ENCODE results near the gene AP1S2. TPM values are rescaled to one million over a fixed set of nuclear protein-coding genes. Genes with fewer than 3 reads are reported as not detected.

Gene AP1S2
- total and polyA plus RNA-seq, 2 of the 13 experiments (the other 11 are each of a cell fraction or from before 2014, with no cell fraction given): 10.1 to 18.8 TPM

GRCh38 chrX:15804563-15804962, 50.0 kb downstream of the AP1S2 start:
- no TSS peak for BruUV-seq (replicated peaks)
- H3K4me1 ChIP-seq (ENCODE audit: insufficient read depth, low read length): no peaks in the 10 kb centered on the region
- no peak overlapping the region for H2AFZ ChIP-seq (ENCODE audit: low read length)
- H3K36me3 ChIP-seq (replicated peaks in 1 of 2; ENCODE audit: control insufficient read depth in 1 of 2, insufficient read depth in 2 of 2, low read length in 2 of 2): 0 out of 5 replicates have a peak, but pooled peaks cover 0 to 7% of the 10 kb centered on the region in 2 experiments
- no peak overlapping the region for H3K9ac ChIP-seq (ENCODE audit: insufficient read depth, low read depth, low read length)
- ATAC-seq (no peak), FAIRE-seq (no peak), DNase-seq (ENCODE audit: low spot score) (no peak)
- H3K4me3 ChIP-seq (replicated peaks in 1 of 3; ENCODE audit: insufficient read depth in 1 of 3, low read depth in 2 of 3, low read length in 3 of 3): no peak overlapping the region
- no peak overlapping the region for H3K4me2 ChIP-seq (ENCODE audit: low read depth, low read length)
- ChIA-PET CTCF (ENCODE audit: low intra/inter-chr PET ratio, low total read pairs) (no interaction called here), POLR2A (no interaction called here)
- H3K27ac ChIP-seq (ENCODE audit: extremely low read length, insufficient read depth, low read length): no peak overlapping the region
- H3K9me3 ChIP-seq (ENCODE audit: low read length): no peaks in the 10 kb centered on the region
- H4K20me1 ChIP-seq (ENCODE audit: insufficient read depth, low read length): no peaks in the 10 kb centered on the region
- H3K27me3 ChIP-seq (ENCODE audit: control insufficient read depth in 1 of 2, insufficient read depth in 2 of 2, low read length in 2 of 2): no peaks in the 10 kb centered on the region
- intact Hi-C loops (cut with micrococcal nuclease; ENCODE audit: unreplicated experiment) (no loop called here), in situ Hi-C loops (cut with HindIII; ENCODE audit: extremely low pct_ligation_motif_present, low pct_unique_long_range_greater_than_20kb) (no loop called here)
- H3K79me2 ChIP-seq (ENCODE audit: insufficient read depth, low read length): no peaks in the 10 kb centered on the region
- TF ChIP-seq ZNF280D (CRISPR knock-in tag; IDR thresholded peaks at IDR 0.05) (no peak), ZNF329 (CRISPR knock-in tag; IDR thresholded peaks at IDR 0.05; ENCODE audit: low read depth) (no peak), EHMT2 (IDR thresholded peaks at IDR 0.05; ENCODE audit: borderline replicate concordance, low read depth, low read length) (no peak), ZKSCAN8 (CRISPR knock-in tag; IDR thresholded peaks at IDR 0.05; ENCODE audit: borderline replicate concordance) (no peak), NFE2L1 (CRISPR knock-in tag; IDR thresholded peaks at IDR 0.05; ENCODE audit: borderline replicate concordance) (no peak)

GRCh38 chrX:15797707-15798106, 56.9 kb downstream of the AP1S2 start:
- no peak for DNase-seq (ENCODE audit: low spot score)
- H4K20me1 ChIP-seq (ENCODE audit: insufficient read depth, low read length): no peaks in the 10 kb centered on the region
- H3K27ac ChIP-seq (ENCODE audit: extremely low read length, insufficient read depth, low read length): no peak overlapping the region
- no peak overlapping the region for H3K4me3 ChIP-seq (replicated peaks in 1 of 3; ENCODE audit: insufficient read depth in 1 of 3, low read depth in 2 of 3, low read length in 3 of 3)
- intact Hi-C loops (cut with micrococcal nuclease; ENCODE audit: unreplicated experiment): no loop called here
- no peaks in the 10 kb centered on the region for H3K36me3 ChIP-seq (replicated peaks in 1 of 2; ENCODE audit: control insufficient read depth in 1 of 2, insufficient read depth in 2 of 2, low read length in 2 of 2)
- POLR2A ChIA-PET: no interaction called here
- no peak overlapping the region for H3K4me2 ChIP-seq (ENCODE audit: low read depth, low read length)
- no peak for FAIRE-seq
- H3K9me3 ChIP-seq (ENCODE audit: low read length): no peaks in the 10 kb centered on the region
- CTCF ChIA-PET (ENCODE audit: low intra/inter-chr PET ratio, low total read pairs): no interaction called here
- H2AFZ ChIP-seq (ENCODE audit: low read length): no peak overlapping the region
- 95% methylated on average over 4 of the region's 4 CpGs for WGBS (ENCODE audit: low lambda C conversion rate)
- no peaks in the 10 kb centered on the region for H3K27me3 ChIP-seq (ENCODE audit: control insufficient read depth in 1 of 2, insufficient read depth in 2 of 2, low read length in 2 of 2)
- no peak overlapping the region for H3K9ac ChIP-seq (ENCODE audit: insufficient read depth, low read depth, low read length)
- H3K4me1 ChIP-seq (ENCODE audit: insufficient read depth, low read length): no peaks in the 10 kb centered on the region
- no TSS peak for BruUV-seq (replicated peaks)
- no peaks in the 10 kb centered on the region for H3K79me2 ChIP-seq (ENCODE audit: insufficient read depth, low read length)
- in situ Hi-C loops (cut with HindIII; ENCODE audit: extremely low pct_ligation_motif_present, low pct_unique_long_range_greater_than_20kb): no loop called here
- no peak for ATAC-seq
- TF ChIP-seq SNAPC4 (CRISPR knock-in tag; IDR thresholded peaks at IDR 0.05) (no peak), KDM1A (CRISPR knock-in tag; IDR thresholded peaks at IDR 0.05) (no peak), KAT2B (IDR thresholded peaks at IDR 0.05; ENCODE audit: borderline replicate concordance, low read depth, low read length) (no peak), CCAR2 (optimal IDR thresholded peaks at IDR 0.05; ENCODE audit: low read depth, low read length) (no peak), ZNF704 (CRISPR knock-in tag; IDR thresholded peaks at IDR 0.05; ENCODE audit: borderline replicate concordance) (no peak)

Measured in HepG2 (cell line).